ENCODE measurements around the gene KDM4C. TPM values are rescaled to one million over a fixed set of nuclear protein-coding genes. Genes with fewer than 3 reads are reported as not detected.

KDM4C gene
- total and polyA plus RNA-seq, 2 donors = 20.3 to 36.2 TPM

DNA sequence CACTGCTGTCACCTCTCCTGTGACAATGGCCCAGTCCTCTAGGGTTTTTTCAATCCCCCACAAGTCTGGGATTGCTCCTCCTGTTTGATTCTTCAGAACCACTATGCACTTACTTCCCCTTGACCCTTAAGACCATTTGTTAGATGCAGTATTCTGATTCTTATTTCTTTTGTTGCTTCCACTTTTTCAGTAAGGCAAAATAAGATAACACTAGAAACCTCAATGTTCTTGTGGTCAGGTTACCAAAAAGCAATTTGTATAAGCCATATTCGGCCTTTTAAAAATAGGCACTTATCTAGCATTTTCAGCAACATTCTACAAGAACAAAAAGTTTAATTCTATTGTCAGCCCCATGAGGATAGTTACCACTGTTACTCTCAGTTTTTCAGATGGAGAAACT lies 220.0 kb downstream of the KDM4C start:
- Histone ChIP-seq H3K27me3 (ENCODE audit: control insufficient read depth in 2 of 2, insufficient read depth in 1 of 2, low read length in 1 of 2) (no peaks in the 10 kb centered on the region), H3K4me1 (ENCODE audit: control insufficient read depth in 2 of 2, insufficient read depth in 2 of 2, low read length in 2 of 2) (no peaks in the 10 kb centered on the region), H3K27ac (ENCODE audit: low read depth in 1 of 2, low read length in 1 of 2) (no peak overlapping the region), H3K36me3 (ENCODE audit: control insufficient read depth in 2 of 2, insufficient read depth in 2 of 2, low read length in 1 of 2) (peaks cover 6 to 8% of the 10 kb centered on the region in 2 donors), H3K4me3 (ENCODE audit: low read length in 2 of 2) (no peak overlapping the region), H3K9me3 (ENCODE audit: control insufficient read depth in 2 of 2, insufficient read depth in 1 of 2, low read length in 1 of 2) (no peaks in the 10 kb centered on the region)
- WGBS = 93% methylated on average over 1 of the region's 1 CpG
- DNase-seq (ENCODE audit: low read depth in 6 of 9, low spot score in 9 of 9) = no peak

DNA sequence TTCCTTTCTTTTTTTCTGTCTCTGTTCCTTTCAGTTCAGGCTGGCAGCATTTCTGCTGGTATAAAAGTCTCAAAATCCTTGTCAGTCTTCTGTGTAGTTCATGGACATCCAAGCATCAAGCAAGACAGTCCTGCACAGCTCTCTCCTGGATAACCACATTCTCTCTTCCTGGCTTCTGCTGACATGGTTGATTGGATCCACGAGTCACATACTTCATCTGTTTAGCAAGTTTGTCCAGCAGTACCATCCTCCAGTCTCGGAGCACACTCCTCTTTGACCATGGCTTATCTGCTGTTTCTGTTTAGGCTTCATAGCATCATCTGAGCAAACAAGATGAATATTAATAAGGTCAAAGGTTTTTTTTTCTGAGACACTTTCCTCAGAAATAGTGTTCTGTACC lies 220.8 kb downstream of the KDM4C start:
- peaks cover 8 to 13% of the 10 kb centered on the region in 2 donors for H3K36me3 ChIP-seq (ENCODE audit: control insufficient read depth in 2 of 2, insufficient read depth in 2 of 2, low read length in 1 of 2)
- WGBS = 96% methylated on average over 2 of the region's 2 CpGs
- H3K4me3 ChIP-seq (ENCODE audit: low read length in 2 of 2) = no peak overlapping the region
- no peaks in the 10 kb centered on the region for H3K27me3 ChIP-seq (ENCODE audit: control insufficient read depth in 2 of 2, insufficient read depth in 1 of 2, low read length in 1 of 2)
- H3K4me1 ChIP-seq (ENCODE audit: control insufficient read depth in 2 of 2, insufficient read depth in 2 of 2, low read length in 2 of 2) = no peaks in the 10 kb centered on the region
- no peaks in the 10 kb centered on the region for H3K9me3 ChIP-seq (ENCODE audit: control insufficient read depth in 2 of 2, insufficient read depth in 1 of 2, low read length in 1 of 2)
- H3K27ac ChIP-seq (ENCODE audit: low read depth in 1 of 2, low read length in 1 of 2) = no peak overlapping the region
- DNase-seq (ENCODE audit: low read depth in 6 of 9, low spot score in 9 of 9) = no peak

DNA sequence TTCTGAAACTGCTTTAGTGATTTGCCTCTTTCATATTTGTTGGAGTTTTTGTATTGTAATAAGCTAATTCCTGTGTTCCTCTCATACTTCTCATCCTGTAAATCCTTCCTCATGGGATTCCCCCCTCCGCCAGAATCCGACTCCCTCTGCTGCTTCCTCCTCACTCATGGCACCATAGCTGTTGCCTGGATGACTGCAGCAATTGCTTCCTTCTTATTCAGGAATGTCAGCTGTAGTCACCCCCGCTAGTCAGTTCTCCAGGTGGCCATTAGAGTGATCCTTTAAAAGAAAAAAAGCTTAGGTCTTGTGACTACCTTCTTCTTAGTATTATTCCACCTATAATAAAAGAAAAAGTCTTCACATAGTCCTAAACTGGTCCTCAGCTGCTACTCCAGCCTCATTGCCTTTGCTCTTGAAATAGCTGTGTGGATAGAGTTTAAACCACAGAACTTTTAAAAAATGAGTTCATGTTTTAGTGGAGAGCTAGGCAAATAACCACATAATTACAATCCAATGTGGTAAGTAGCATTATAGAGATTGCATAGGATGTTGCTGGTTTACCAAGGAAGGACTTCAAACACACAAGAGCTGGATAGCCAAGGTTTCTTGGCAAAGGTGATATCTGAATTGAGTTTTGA lies 227.3 kb downstream of the KDM4C start:
- DNase-seq (ENCODE audit: low read depth in 6 of 9, low spot score in 9 of 9) = no peak
- Histone ChIP-seq H3K36me3 (ENCODE audit: control insufficient read depth in 2 of 2, insufficient read depth in 2 of 2, low read length in 1 of 2) (peaks cover 31 to 55% of the 10 kb centered on the region in 2 donors), H3K27ac (ENCODE audit: low read depth in 1 of 2, low read length in 1 of 2) (no peak overlapping the region), H3K9me3 (ENCODE audit: control insufficient read depth in 2 of 2, insufficient read depth in 1 of 2, low read length in 1 of 2) (no peaks in the 10 kb centered on the region), H3K4me3 (ENCODE audit: low read length in 2 of 2) (no peak overlapping the region), H3K27me3 (ENCODE audit: control insufficient read depth in 2 of 2, insufficient read depth in 1 of 2, low read length in 1 of 2) (no peaks in the 10 kb centered on the region), H3K4me1 (ENCODE audit: control insufficient read depth in 2 of 2, insufficient read depth in 2 of 2, low read length in 2 of 2) (no peaks in the 10 kb centered on the region)
- 97% methylated on average over 3 of the region's 3 CpGs for WGBS

DNA sequence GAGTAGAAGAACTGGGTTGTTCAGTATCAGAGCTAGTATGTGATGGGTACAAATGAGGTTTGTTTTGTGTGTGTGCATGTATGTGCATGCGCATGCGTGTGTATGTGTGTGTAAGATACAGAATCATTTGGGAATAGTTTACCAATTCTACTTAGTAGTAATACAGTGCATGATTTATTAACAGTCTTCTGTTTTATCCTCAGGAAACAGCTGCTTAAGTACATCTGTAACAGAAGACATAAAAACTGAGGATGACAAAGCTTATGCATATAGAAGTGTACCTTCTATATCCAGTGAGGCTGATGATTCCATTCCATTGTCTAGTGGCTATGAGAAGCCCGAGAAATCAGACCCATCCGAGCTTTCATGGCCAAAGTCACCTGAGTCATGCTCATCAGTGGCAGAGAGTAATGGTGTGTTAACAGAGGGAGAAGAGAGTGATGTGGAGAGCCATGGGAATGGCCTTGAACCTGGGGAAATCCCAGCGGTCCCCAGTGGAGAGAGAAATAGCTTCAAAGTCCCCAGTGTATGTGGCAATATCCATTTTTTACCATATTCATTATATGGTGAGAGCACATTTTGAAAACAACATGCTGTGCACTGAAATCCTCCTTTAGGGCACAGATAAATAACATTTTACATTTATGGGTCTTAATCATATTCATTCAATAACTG lies 228.5 kb downstream of the KDM4C start:
- no peak for DNase-seq (ENCODE audit: low read depth in 6 of 9, low spot score in 9 of 9)
- Histone ChIP-seq H3K4me1 (ENCODE audit: control insufficient read depth in 2 of 2, insufficient read depth in 2 of 2, low read length in 2 of 2) (no peaks in the 10 kb centered on the region), H3K27me3 (ENCODE audit: control insufficient read depth in 2 of 2, insufficient read depth in 1 of 2, low read length in 1 of 2) (no peaks in the 10 kb centered on the region), H3K4me3 (ENCODE audit: low read length in 2 of 2) (no peak overlapping the region), H3K27ac (ENCODE audit: low read depth in 1 of 2, low read length in 1 of 2) (no peak overlapping the region), H3K36me3 (ENCODE audit: control insufficient read depth in 2 of 2, insufficient read depth in 2 of 2, low read length in 1 of 2) (peaks cover 31 to 53% of the 10 kb centered on the region in 2 donors), H3K9me3 (ENCODE audit: control insufficient read depth in 2 of 2, insufficient read depth in 1 of 2, low read length in 1 of 2) (no peaks in the 10 kb centered on the region)
- WGBS = 89% methylated on average over 5 of the region's 5 CpGs

DNA sequence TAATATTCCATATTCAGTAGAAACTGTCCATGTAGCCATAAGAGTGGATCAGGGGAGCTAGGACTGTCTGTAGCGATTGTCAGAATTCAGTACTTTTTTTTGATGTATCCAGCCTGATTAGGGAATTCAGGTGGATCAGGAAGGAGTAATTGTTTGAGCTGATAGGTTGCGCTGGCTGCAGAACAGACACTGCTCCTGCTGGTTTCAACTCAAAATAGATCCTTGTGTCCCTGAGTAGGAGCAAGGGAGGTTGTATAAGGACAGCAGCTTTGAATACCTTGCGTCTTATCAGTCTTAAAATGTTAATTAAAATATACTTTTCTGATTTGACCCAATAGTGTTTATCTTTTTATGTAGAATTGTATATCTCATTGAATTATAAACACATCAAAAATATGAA lies 229.6 kb downstream of the KDM4C start:
- no peaks in the 10 kb centered on the region for H3K27me3 ChIP-seq (ENCODE audit: control insufficient read depth in 2 of 2, insufficient read depth in 1 of 2, low read length in 1 of 2)
- 87% methylated on average over 3 of the region's 3 CpGs for WGBS
- DNase-seq (ENCODE audit: low read depth in 6 of 9, low spot score in 9 of 9) = no peak
- H3K27ac ChIP-seq (ENCODE audit: low read depth in 1 of 2, low read length in 1 of 2) = no peak overlapping the region
- H3K9me3 ChIP-seq (ENCODE audit: control insufficient read depth in 2 of 2, insufficient read depth in 1 of 2, low read length in 1 of 2) = no peaks in the 10 kb centered on the region
- no peaks in the 10 kb centered on the region for H3K4me1 ChIP-seq (ENCODE audit: control insufficient read depth in 2 of 2, insufficient read depth in 2 of 2, low read length in 2 of 2)
- H3K4me3 ChIP-seq (ENCODE audit: low read length in 2 of 2) = no peak overlapping the region
- H3K36me3 ChIP-seq (ENCODE audit: control insufficient read depth in 2 of 2, insufficient read depth in 2 of 2, low read length in 1 of 2) = peaks cover 30 to 58% of the 10 kb centered on the region in 2 donors

DNA sequence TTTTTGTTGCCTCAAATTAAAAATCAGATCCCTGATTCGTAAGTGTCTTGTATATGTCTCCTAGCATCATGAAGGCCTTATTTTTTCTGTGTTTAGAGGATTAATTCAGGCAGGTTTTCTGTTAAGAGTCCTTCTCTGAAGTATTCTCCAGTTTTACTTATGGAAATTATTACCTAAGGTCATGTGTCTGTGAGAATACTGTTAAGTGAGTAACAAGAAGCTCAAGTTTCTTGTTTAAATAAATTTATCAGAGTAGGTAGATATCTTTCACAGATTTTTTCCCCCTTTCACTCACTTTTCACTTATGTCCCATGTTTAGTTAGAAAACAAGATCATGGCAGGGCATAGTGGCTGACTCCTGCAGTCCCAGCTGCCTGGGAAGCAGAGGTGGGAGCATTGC lies 233.6 kb downstream of the KDM4C start:
- no peaks in the 10 kb centered on the region for H3K9me3 ChIP-seq (ENCODE audit: control insufficient read depth in 2 of 2, insufficient read depth in 1 of 2, low read length in 1 of 2)
- DNase-seq (ENCODE audit: low read depth in 6 of 9, low spot score in 9 of 9) = no peak
- no peak overlapping the region for H3K27ac ChIP-seq (ENCODE audit: low read depth in 1 of 2, low read length in 1 of 2)
- H3K4me3 ChIP-seq (ENCODE audit: low read length in 2 of 2) = no peak overlapping the region
- H3K36me3 ChIP-seq (ENCODE audit: control insufficient read depth in 2 of 2, insufficient read depth in 2 of 2, low read length in 1 of 2) = peaks cover 28 to 53% of the 10 kb centered on the region in 2 donors
- WGBS = 97% methylated on average over 1 of the region's 1 CpG
- no peaks in the 10 kb centered on the region for H3K27me3 ChIP-seq (ENCODE audit: control insufficient read depth in 2 of 2, insufficient read depth in 1 of 2, low read length in 1 of 2)
- no peaks in the 10 kb centered on the region for H3K4me1 ChIP-seq (ENCODE audit: control insufficient read depth in 2 of 2, insufficient read depth in 2 of 2, low read length in 2 of 2)

DNA sequence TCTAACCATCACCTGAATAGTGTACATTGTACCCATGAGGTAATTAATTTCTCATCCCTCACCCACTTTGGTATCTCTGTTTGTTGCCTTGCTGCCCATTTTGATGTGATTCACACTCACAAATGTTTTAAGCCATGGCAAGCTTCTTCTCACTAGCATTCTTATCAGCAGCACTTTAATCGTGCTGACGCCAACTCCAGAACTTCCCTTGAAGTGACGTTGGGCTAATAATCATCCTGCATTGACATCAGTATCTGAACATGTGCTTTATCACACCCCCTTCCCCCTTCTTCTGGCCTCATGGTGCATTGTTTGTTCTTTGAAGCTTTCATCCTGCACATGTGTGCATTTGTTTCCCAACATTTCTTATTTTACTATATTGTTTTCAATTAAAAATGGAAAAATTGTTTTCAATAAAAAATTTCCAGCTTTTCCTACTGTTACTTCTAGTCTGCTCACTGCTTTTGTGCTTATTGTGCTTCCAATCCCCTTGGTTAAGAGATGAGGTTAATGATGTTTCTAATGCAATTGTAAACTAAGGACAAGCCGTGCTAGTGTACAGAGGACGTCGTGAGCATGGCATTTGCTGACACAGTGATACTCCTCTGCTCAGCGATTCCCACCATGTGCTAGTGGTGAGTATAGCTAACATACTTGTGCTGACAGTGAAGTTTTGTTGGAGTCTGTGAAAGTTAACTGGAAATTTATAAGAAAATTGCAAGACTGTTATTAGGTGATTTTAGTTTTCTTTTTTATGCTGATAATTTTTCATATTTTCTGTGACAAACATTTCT lies 238.5 kb downstream of the KDM4C start:
- H3K27me3 ChIP-seq (ENCODE audit: control insufficient read depth in 2 of 2, insufficient read depth in 1 of 2, low read length in 1 of 2) = no peaks in the 10 kb centered on the region
- DNase-seq (ENCODE audit: low read depth in 6 of 9, low spot score in 9 of 9) = no peak

DNA sequence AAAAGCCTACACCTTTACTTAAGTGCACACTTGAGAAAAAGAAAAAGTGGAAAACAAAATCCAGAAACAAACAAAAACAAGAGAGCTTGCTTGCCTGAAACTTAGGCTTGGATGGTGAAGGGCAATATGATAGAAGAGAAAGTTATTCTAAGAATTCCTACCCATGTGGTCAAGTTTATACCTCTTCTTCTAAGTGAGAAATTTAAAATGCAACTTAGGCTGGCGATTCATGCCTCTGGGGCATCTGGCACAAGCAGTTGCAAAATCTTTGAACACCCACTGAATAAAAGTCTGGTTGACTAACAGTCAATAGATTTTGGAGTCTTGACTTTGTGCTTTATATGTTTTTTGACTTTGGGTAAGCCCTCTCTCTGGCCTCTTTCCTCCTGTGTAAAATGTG lies 239.6 kb downstream of the KDM4C start:
- Histone ChIP-seq H3K4me3 (ENCODE audit: low read length in 2 of 2) (no peak overlapping the region), H3K4me1 (ENCODE audit: control insufficient read depth in 2 of 2, insufficient read depth in 2 of 2, low read length in 2 of 2) (no peaks in the 10 kb centered on the region), H3K27ac (ENCODE audit: low read depth in 1 of 2, low read length in 1 of 2) (no peak overlapping the region), H3K36me3 (ENCODE audit: control insufficient read depth in 2 of 2, insufficient read depth in 2 of 2, low read length in 1 of 2) (peaks cover 19 to 44% of the 10 kb centered on the region in 2 donors), H3K27me3 (ENCODE audit: control insufficient read depth in 2 of 2, insufficient read depth in 1 of 2, low read length in 1 of 2) (no peaks in the 10 kb centered on the region), H3K9me3 (ENCODE audit: control insufficient read depth in 2 of 2, insufficient read depth in 1 of 2, low read length in 1 of 2) (no peaks in the 10 kb centered on the region)
- DNase-seq (ENCODE audit: low read depth in 6 of 9, low spot score in 9 of 9) = no peak
- 97% methylated on average over 1 of the region's 1 CpG for WGBS

More for the DNA sequence above, 238.5 kb downstream of the KDM4C start:
- WGBS = 89% methylated on average over 7 of the region's 7 CpGs
- H3K27ac ChIP-seq (ENCODE audit: low read depth in 1 of 2, low read length in 1 of 2) = no peak overlapping the region
- no peak overlapping the region for H3K4me3 ChIP-seq (ENCODE audit: low read length in 2 of 2)
- peaks cover 19 to 46% of the 10 kb centered on the region in 2 donors for H3K36me3 ChIP-seq (ENCODE audit: control insufficient read depth in 2 of 2, insufficient read depth in 2 of 2, low read length in 1 of 2)
- no peaks in the 10 kb centered on the region for H3K9me3 ChIP-seq (ENCODE audit: control insufficient read depth in 2 of 2, insufficient read depth in 1 of 2, low read length in 1 of 2)
- H3K4me1 ChIP-seq (ENCODE audit: control insufficient read depth in 2 of 2, insufficient read depth in 2 of 2, low read length in 2 of 2) = no peaks in the 10 kb centered on the region

DNA sequence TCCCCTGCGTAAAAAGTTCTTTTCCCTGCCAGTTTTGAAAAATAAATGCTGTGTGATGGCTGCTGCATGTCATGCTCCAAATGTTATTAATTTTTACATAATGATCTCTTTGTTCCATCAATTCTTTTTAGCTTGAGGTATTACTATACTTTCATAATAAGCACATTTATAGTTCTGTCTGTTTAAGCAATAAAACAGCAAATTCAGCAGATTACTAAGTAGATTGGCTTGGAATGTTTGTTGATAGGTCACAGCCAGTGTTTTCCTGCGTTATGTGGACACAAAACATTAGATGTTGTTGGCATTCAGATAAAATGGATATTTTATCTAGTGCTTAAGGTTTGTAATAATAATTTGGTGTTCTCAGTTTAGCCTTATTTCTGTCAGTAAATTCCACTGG lies 242.0 kb downstream of the KDM4C start:
- DNase-seq (ENCODE audit: low read depth in 6 of 9, low spot score in 9 of 9) = no peak
- peaks cover 8 to 32% of the 10 kb centered on the region in 2 donors for H3K36me3 ChIP-seq (ENCODE audit: control insufficient read depth in 2 of 2, insufficient read depth in 2 of 2, low read length in 1 of 2)
- WGBS = over 99% methylated on average over 2 of the region's 2 CpGs

More for the DNA sequence above, 242.0 kb downstream of the KDM4C start:
- Histone ChIP-seq H3K9me3 (ENCODE audit: control insufficient read depth in 2 of 2, insufficient read depth in 1 of 2, low read length in 1 of 2) (no peaks in the 10 kb centered on the region), H3K4me1 (ENCODE audit: control insufficient read depth in 2 of 2, insufficient read depth in 2 of 2, low read length in 2 of 2) (no peaks in the 10 kb centered on the region), H3K27ac (ENCODE audit: low read depth in 1 of 2, low read length in 1 of 2) (no peak overlapping the region), H3K27me3 (ENCODE audit: control insufficient read depth in 2 of 2, insufficient read depth in 1 of 2, low read length in 1 of 2) (no peaks in the 10 kb centered on the region), H3K4me3 (ENCODE audit: low read length in 2 of 2) (no peak overlapping the region)
